Measurements from ENCODE around the gene ENDOV.

Gene ENDOV

GRCh38 chr17:80474961-80475909 is 60.3 kb downstream of the ENDOV start:
- in situ Hi-C loops (cut with MboI; ENCODE audit: low pct_unique_long_range_greater_than_20kb, low sequenced_read_pairs, unreplicated experiment) = no loop called here
- DNase-seq (ENCODE audit: low spot score) = peak; percentile 54
- no peak for TF ChIP-seq CTCF (IDR thresholded peaks at IDR 0.05; ENCODE audit: extremely low read depth, insufficient read depth, missing control alignments)

- TF ChIP-seq CTCF (IDR thresholded peaks at IDR 0.05; ENCODE audit: extremely low read depth, insufficient read depth, missing control alignments) = no peak
- peak; percentile 71 for DNase-seq (ENCODE audit: low spot score)
- in situ Hi-C loops (cut with MboI; ENCODE audit: low pct_unique_long_range_greater_than_20kb, low sequenced_read_pairs, unreplicated experiment) = no loop called here
Observed at GRCh38 chr17:80475910-80476876, 61.2 kb downstream of the ENDOV start, which contains the start of gene NPTX1. NPTX1 (minus strand) TSS chr17:80476607; CDS start chr17:80476446, 161 bp downstream.

GRCh38 chr17:80476877-80477646 is 62.1 kb downstream of the ENDOV start:
- peak; percentile 65 for DNase-seq (ENCODE audit: low spot score)
- in situ Hi-C loops (cut with MboI; ENCODE audit: low pct_unique_long_range_greater_than_20kb, low sequenced_read_pairs, unreplicated experiment) = no loop called here

GRCh38 chr17:80477647-80478478 is 62.9 kb downstream of the ENDOV start:
- DNase-seq (ENCODE audit: low spot score) = peak; percentile 77
- TF ChIP-seq CTCF (IDR thresholded peaks at IDR 0.05; ENCODE audit: extremely low read depth, insufficient read depth, missing control alignments) = peak; percentile 46
- in situ Hi-C loops (cut with MboI; ENCODE audit: low pct_unique_long_range_greater_than_20kb, low sequenced_read_pairs, unreplicated experiment) = no loop called here

More at GRCh38 chr17:80476877-80477646, 62.1 kb downstream of the ENDOV start:
- TF ChIP-seq CTCF (IDR thresholded peaks at IDR 0.05; ENCODE audit: extremely low read depth, insufficient read depth, missing control alignments) = no peak

- DNase-seq (ENCODE audit: low spot score) = no peak
- in situ Hi-C loops (cut with MboI; ENCODE audit: low pct_unique_long_range_greater_than_20kb, low sequenced_read_pairs, unreplicated experiment) = no loop called here
- TF ChIP-seq CTCF (IDR thresholded peaks at IDR 0.05; ENCODE audit: extremely low read depth, insufficient read depth, missing control alignments) = no peak
Observed at GRCh38 chr17:80478487-80479245, 63.7 kb downstream of the ENDOV start.
